Liver (tissue), 3 donors: ENCODE measurements around the gene ARHGAP8.

Experiments used
- FOXA2 ChIP-seq: IDR thresholded peaks from 2 replicates; pipeline ENCODE4 v1.6.1; 2016; ENCODE audit warnings: antibody characterized with exemption
- GABPA ChIP-seq, 2 donors: IDR thresholded peaks in 1 of 2; conservative IDR thresholded peaks in 1 of 2; 2 replicates each; pipeline ENCODE4 v1.6.1; 2016; ENCODE audit warnings: antibody characterized with exemption in 2 of 2, mild to moderate bottlenecking in 1 of 2, moderate library complexity in 1 of 2
- RXRA ChIP-seq, 2 donors: IDR thresholded peaks; 2 replicates each; pipeline ENCODE4 v1.6.1; 2017 to 2018; ENCODE audit warnings: antibody characterized with exemption in 2 of 2, mild to moderate bottlenecking in 1 of 2
- SP1 ChIP-seq: IDR thresholded peaks from 2 replicates; pipeline ENCODE4 v1.6.1; 2018; ENCODE audit warnings: antibody characterized with exemption, mild to moderate bottlenecking
- TAF1 ChIP-seq: conservative IDR thresholded peaks from 2 replicates; pipeline ENCODE4 v1.6.1; 2016; ENCODE audit warnings: antibody characterized with exemption, mild to moderate bottlenecking
- YY1 ChIP-seq: IDR thresholded peaks from 2 replicates; pipeline ENCODE4 v1.6.1; 2016; ENCODE audit warnings: antibody characterized with exemption, mild to moderate bottlenecking
- TF ChIP-seq, protein P1 (sequence below): IDR thresholded peaks from 2 replicates; pipeline ENCODE4 v1.6.1; 2016; ENCODE audit warnings: antibody characterized with exemption
- TF ChIP-seq, protein P2 (sequence below): fragments of 150-350 bp; IDR thresholded peaks from 2 replicates; pipeline ENCODE4 v1.5.1; 2017; ENCODE audit warnings: improper control_type of control experiment, low read depth, low read length; ENCODE audit not compliant: missing input control
- TF ChIP-seq, protein P3 (sequence below): IDR thresholded peaks from 2 replicates; pipeline ENCODE4 v1.6.1; 2016; ENCODE audit warnings: antibody characterized with exemption, mild to moderate bottlenecking
- TF ChIP-seq, protein P4 (sequence below): IDR thresholded peaks from 2 replicates; pipeline ENCODE4 v1.6.1; 2016; ENCODE audit warnings: antibody characterized with exemption
- donor health status: healthy.
- donor health status: healthy.

DNA sequence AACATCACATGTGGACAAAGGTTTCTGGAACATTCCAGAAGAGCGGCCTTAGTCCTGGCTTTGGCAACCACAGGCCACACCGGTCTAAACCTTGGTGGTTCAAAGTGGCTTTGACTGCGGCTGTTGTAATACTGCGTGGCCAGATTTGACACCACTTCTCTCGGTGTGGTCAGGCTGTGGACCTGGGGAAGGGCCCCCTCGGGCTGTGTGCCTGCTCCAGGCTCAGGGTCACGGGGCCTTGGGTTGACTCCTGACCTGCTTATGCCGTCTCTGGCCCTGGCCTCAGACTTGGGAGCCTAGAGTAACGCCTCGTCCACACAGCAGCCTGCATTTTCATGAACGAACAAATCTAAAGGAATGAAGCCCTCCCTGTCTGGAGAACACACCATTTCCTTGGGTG, 139.4 kb downstream of the ARHGAP8 start:
- TF ChIP-seq, protein P1, sequence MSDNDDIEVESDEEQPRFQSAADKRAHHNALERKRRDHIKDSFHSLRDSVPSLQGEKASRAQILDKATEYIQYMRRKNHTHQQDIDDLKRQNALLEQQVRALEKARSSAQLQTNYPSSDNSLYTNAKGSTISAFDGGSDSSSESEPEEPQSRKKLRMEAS: no peak
- TF ChIP-seq, protein P2, sequence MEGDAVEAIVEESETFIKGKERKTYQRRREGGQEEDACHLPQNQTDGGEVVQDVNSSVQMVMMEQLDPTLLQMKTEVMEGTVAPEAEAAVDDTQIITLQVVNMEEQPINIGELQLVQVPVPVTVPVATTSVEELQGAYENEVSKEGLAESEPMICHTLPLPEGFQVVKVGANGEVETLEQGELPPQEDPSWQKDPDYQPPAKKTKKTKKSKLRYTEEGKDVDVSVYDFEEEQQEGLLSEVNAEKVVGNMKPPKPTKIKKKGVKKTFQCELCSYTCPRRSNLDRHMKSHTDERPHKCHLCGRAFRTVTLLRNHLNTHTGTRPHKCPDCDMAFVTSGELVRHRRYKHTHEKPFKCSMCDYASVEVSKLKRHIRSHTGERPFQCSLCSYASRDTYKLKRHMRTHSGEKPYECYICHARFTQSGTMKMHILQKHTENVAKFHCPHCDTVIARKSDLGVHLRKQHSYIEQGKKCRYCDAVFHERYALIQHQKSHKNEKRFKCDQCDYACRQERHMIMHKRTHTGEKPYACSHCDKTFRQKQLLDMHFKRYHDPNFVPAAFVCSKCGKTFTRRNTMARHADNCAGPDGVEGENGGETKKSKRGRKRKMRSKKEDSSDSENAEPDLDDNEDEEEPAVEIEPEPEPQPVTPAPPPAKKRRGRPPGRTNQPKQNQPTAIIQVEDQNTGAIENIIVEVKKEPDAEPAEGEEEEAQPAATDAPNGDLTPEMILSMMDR: no peak
- TF ChIP-seq, protein P3, sequence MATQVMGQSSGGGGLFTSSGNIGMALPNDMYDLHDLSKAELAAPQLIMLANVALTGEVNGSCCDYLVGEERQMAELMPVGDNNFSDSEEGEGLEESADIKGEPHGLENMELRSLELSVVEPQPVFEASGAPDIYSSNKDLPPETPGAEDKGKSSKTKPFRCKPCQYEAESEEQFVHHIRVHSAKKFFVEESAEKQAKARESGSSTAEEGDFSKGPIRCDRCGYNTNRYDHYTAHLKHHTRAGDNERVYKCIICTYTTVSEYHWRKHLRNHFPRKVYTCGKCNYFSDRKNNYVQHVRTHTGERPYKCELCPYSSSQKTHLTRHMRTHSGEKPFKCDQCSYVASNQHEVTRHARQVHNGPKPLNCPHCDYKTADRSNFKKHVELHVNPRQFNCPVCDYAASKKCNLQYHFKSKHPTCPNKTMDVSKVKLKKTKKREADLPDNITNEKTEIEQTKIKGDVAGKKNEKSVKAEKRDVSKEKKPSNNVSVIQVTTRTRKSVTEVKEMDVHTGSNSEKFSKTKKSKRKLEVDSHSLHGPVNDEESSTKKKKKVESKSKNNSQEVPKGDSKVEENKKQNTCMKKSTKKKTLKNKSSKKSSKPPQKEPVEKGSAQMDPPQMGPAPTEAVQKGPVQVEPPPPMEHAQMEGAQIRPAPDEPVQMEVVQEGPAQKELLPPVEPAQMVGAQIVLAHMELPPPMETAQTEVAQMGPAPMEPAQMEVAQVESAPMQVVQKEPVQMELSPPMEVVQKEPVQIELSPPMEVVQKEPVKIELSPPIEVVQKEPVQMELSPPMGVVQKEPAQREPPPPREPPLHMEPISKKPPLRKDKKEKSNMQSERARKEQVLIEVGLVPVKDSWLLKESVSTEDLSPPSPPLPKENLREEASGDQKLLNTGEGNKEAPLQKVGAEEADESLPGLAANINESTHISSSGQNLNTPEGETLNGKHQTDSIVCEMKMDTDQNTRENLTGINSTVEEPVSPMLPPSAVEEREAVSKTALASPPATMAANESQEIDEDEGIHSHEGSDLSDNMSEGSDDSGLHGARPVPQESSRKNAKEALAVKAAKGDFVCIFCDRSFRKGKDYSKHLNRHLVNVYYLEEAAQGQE: no peak
- TF ChIP-seq FOXA2: no peak
- no peak for TF ChIP-seq TAF1
- TF ChIP-seq SP1: no peak
- no peak for TF ChIP-seq GABPA (IDR thresholded peaks at IDR 0.05 in 1 of 2, conservative IDR thresholded peaks at IDR 0.05 in 1 of 2)
- TF ChIP-seq RXRA (IDR thresholded peaks at IDR 0.05): no peak
- TF ChIP-seq, protein P4, sequence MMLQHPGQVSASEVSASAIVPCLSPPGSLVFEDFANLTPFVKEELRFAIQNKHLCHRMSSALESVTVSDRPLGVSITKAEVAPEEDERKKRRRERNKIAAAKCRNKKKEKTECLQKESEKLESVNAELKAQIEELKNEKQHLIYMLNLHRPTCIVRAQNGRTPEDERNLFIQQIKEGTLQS: no peak
- TF ChIP-seq YY1: no peak
